Esophagus muscularis mucosa (tissue), 4 donors: ENCODE data around the gene CYGB. TPM values are rescaled to one million over a fixed set of nuclear protein-coding genes. Genes with fewer than 3 reads are reported as not detected.

ENCODE experiments used
- DNase-seq: peaks from one replicate; pipeline ENCODE4 v3.0.0-alpha.2; 2017; ENCODE audit errors: extremely low spot score
- H3K27ac ChIP-seq, 4 donors: fragments of 200-600 bp; sonication (generic); replicated peaks in 1 of 4; 1 replicate in 3 of 4; 2 replicates in 1 of 4; pipeline ENCODE4 v1.5.1; 2016 to 2019; ENCODE audit warnings: mild to moderate bottlenecking in 1 of 4
- H3K27me3 ChIP-seq, 4 donors: fragments of 200-600 bp; sonication (generic); one replicate each; pipeline versions ENCODE4 v1.5.1 to v1.6.0; 2016 to 2019
- H3K36me3 ChIP-seq, 4 donors: fragments of 200-600 bp; sonication (generic); one replicate each; pipeline ENCODE4 v1.5.1; 2016 to 2019
- H3K4me1 ChIP-seq, 4 donors: fragments of 200-600 bp; sonication (generic); one replicate each; pipeline ENCODE4 v1.5.1; 2016 to 2019
- H3K4me3 ChIP-seq, 4 donors: fragments of 200-600 bp; sonication (generic); 1 replicate in 2 of 4; 2 replicates in 2 of 4; pipeline ENCODE4 v1.5.1; 2016 to 2019; ENCODE audit warnings: mild to moderate bottlenecking in 4 of 4, moderate library complexity in 1 of 4
- H3K9me3 ChIP-seq, 4 donors: fragments of 200-600 bp; sonication (generic); 1 replicate in 3 of 4; 2 replicates in 1 of 4; pipeline ENCODE4 v1.5.1; 2016 to 2019
- CTCF ChIP-seq, 3 experiments: fragments of 200-600 bp in 2 of 3; fragments of 450-650 bp in 1 of 3; sonication (generic) in 2 of 3; IDR thresholded peaks; one replicate each; pipeline ENCODE4 v1.5.1; 2017 to 2019; ENCODE audit warnings: antibody characterized with exemption in 3 of 3, mild to moderate bottlenecking in 2 of 3, moderate library complexity in 1 of 3
- EP300 ChIP-seq: sonication (generic); formaldehyde crosslinking; IDR thresholded peaks from one replicate; pipeline ENCODE4 v1.6.1; 2017; ENCODE audit warnings: antibody characterized with exemption
- POLR2A ChIP-seq: fragments of 450-650 bp; IDR thresholded peaks from one replicate; pipeline ENCODE4 v1.6.1; 2017; ENCODE audit warnings: antibody characterized with exemption, moderate library complexity, mild to moderate bottlenecking, low read depth
- POLR2AphosphoS5 ChIP-seq, 2 donors: sonication (generic); formaldehyde crosslinking; IDR thresholded peaks; one replicate each; pipeline ENCODE4 v1.6.1; 2017; ENCODE audit warnings: antibody characterized with exemption in 2 of 2
- WGBS: methylation state at CpG from one replicate; pipeline ENCODE4 v1.1.5; 2018; 5-methylcytosine and 5-hydroxymethylcytosine counted together
- intact Hi-C: fragments of 100-400 bp; cut with DNase I; formaldehyde crosslinking; loops from one replicate; pipeline ENCODE4 v1.15.1; 2023
- total RNA-seq, 4 donors: library from RNA; depleted of rRNA; stranded (reverse); fragments of >200 nt; gene quantifications; one replicate each; pipeline versions ENCODE4 v1.1.0 to v1.2.1, GENCODE V29; 2016

Gene CYGB
- total RNA-seq, 4 donors from 2014 or later: 10.8 to 23.5 (median 20.7) TPM

GRCh38 chr17:76578376-76578775 lies 40.9 kb upstream of the CYGB start:
- Histone ChIP-seq H3K27me3 (no peaks in the 10 kb centered on the region), H3K4me3 (no peak overlapping the region), H3K9me3 (no peaks in the 10 kb centered on the region), H3K36me3 (no peaks in the 10 kb centered on the region), H3K4me1 (peaks cover 0 to 4% (median 0%) of the 10 kb centered on the region in 4 donors), H3K27ac (no peak overlapping the region)
- WGBS: 68% methylated on average over 5 of the region's 5 CpGs
- no peak for DNase-seq
- TF ChIP-seq POLR2AphosphoS5 (IDR thresholded peaks at IDR 0.05) (no peak), POLR2A (no peak), CTCF (IDR thresholded peaks at IDR 0.05) (no peak), EP300 (no peak)
- intact Hi-C loops: no loop called here

GRCh38 chr17:76577876-76578275 lies 40.4 kb upstream of the CYGB start:
- Histone ChIP-seq H3K9me3 (no peaks in the 10 kb centered on the region), H3K4me1 (peaks cover 0 to 4% (median 0%) of the 10 kb centered on the region in 4 donors), H3K27ac (no peak overlapping the region), H3K36me3 (no peaks in the 10 kb centered on the region), H3K4me3 (no peak overlapping the region), H3K27me3 (no peaks in the 10 kb centered on the region)
- DNase-seq: no peak
- TF ChIP-seq POLR2AphosphoS5 (IDR thresholded peaks at IDR 0.05): no peak
- no peak for TF ChIP-seq CTCF (IDR thresholded peaks at IDR 0.05)
- no peak for TF ChIP-seq POLR2A
- no peak for TF ChIP-seq EP300
- intact Hi-C loops: no loop called here
- WGBS: 89% methylated on average over 7 of the region's 7 CpGs

- no peak overlapping the region for H3K27ac ChIP-seq
- no peaks in the 10 kb centered on the region for H3K9me3 ChIP-seq
- H3K4me1 ChIP-seq: peaks cover 0 to 4% (median 0%) of the 10 kb centered on the region in 4 donors
- H3K4me3 ChIP-seq: no peak overlapping the region
- no peaks in the 10 kb centered on the region for H3K36me3 ChIP-seq
- WGBS: 91% methylated on average over 9 of the region's 9 CpGs
- no peak for DNase-seq
- intact Hi-C loops: no loop called here
- no peaks in the 10 kb centered on the region for H3K27me3 ChIP-seq
- TF ChIP-seq POLR2AphosphoS5 (IDR thresholded peaks at IDR 0.05): no peak
- TF ChIP-seq EP300: no peak
- TF ChIP-seq CTCF (IDR thresholded peaks at IDR 0.05): no peak
- no peak for TF ChIP-seq POLR2A
Measured at GRCh38 chr17:76576189-76576588, 38.7 kb upstream of the CYGB start.

GRCh38 chr17:76575570-76575969 lies 38.1 kb upstream of the CYGB start:
- TF ChIP-seq EP300 (no peak), POLR2AphosphoS5 (IDR thresholded peaks at IDR 0.05) (no peak), POLR2A (no peak), CTCF (IDR thresholded peaks at IDR 0.05) (no peak)
- WGBS: 96% methylated on average over 5 of the region's 5 CpGs
- peak overlapping the region in 1 of 4 donors; percentile 61 for H3K27ac ChIP-seq
- H3K4me1 ChIP-seq: peaks cover 0 to 4% (median 0%) of the 10 kb centered on the region in 4 donors
- no peaks in the 10 kb centered on the region for H3K36me3 ChIP-seq
- intact Hi-C loops: no loop called here
- no peaks in the 10 kb centered on the region for H3K9me3 ChIP-seq
- no peak overlapping the region for H3K4me3 ChIP-seq
- DNase-seq: no peak
- no peaks in the 10 kb centered on the region for H3K27me3 ChIP-seq

GRCh38 chr17:76574166-76574565 lies 36.7 kb upstream of the CYGB start:
- Histone ChIP-seq H3K4me3 (no peak overlapping the region), H3K4me1 (peaks cover 0 to 5% (median 4%) of the 10 kb centered on the region in 4 donors), H3K27ac (no peak overlapping the region), H3K36me3 (no peaks in the 10 kb centered on the region), H3K9me3 (no peaks in the 10 kb centered on the region), H3K27me3 (peaks cover 0 to 13% (median 0%) of the 10 kb centered on the region in 4 donors)
- no peak for DNase-seq
- TF ChIP-seq EP300 (no peak), CTCF (IDR thresholded peaks at IDR 0.05) (no peak), POLR2A (no peak), POLR2AphosphoS5 (IDR thresholded peaks at IDR 0.05) (no peak)
- intact Hi-C loops: no loop called here
- 97% methylated on average over 11 of the region's 11 CpGs for WGBS
